Upper lobe of right lung (tissue), 1 donor: ENCODE results near the gene ZNF593. TPM values are rescaled to one million over a fixed set of nuclear protein-coding genes. Genes with fewer than 3 reads are reported as not detected.

Experiments used
- ATAC-seq: fragments of 200-7000 bp; cut with Tn5 transposase; one replicate; pipeline ENCODE4 v1.9.1; 2020; ENCODE audit warnings: mild to moderate bottlenecking, moderate library complexity
- DNase-seq: peaks from one replicate; pipeline ENCODE4 v3.0.0-alpha.2; 2020
- H3K27ac ChIP-seq: fragments of 200-600 bp; one replicate; pipeline ENCODE4 v1.8.0; 2022
- H3K27me3 ChIP-seq: fragments of 200-600 bp; one replicate; pipeline ENCODE4 v1.8.0; 2022; ENCODE audit warnings: mild to moderate bottlenecking
- H3K36me3 ChIP-seq: fragments of 200-600 bp; one replicate; pipeline ENCODE4 v1.8.0; 2022
- H3K4me1 ChIP-seq: fragments of 200-600 bp; one replicate; pipeline ENCODE4 v1.8.0; 2022
- H3K4me3 ChIP-seq: fragments of 200-600 bp; one replicate; pipeline ENCODE4 v1.8.0; 2022; ENCODE audit warnings: mild to moderate bottlenecking
- H3K9me3 ChIP-seq: fragments of 200-600 bp; one replicate; pipeline ENCODE4 v1.8.0; 2022
- intact Hi-C: fragments of 100-400 bp; cut with DNase I; formaldehyde crosslinking; loops from one replicate; pipeline ENCODE4 v1.11.0; 2022
- total RNA-seq: library from RNA; stranded (reverse); fragmentation: NEBNext Ultra II Directional; extraction: Animal tissue kit (Norgen Biotek cat#: 25700); gene quantifications from one replicate; pipeline ENCODE4 v1.2.1, GENCODE V29; 2021
- TF ChIP-seq, protein P1 (sequence below): fragments of 200-600 bp; IDR thresholded peaks from one replicate; pipeline ENCODE4 v1.8.0; 2022; ENCODE audit warnings: antibody characterized with exemption
- donor health status: DM: no; HTN: yes; CAD: no; lungs with severe emphysema.

The ZNF593 gene
- total RNA-seq, 1 donor from 2014 or later, result 22.6 TPM

DNA sequence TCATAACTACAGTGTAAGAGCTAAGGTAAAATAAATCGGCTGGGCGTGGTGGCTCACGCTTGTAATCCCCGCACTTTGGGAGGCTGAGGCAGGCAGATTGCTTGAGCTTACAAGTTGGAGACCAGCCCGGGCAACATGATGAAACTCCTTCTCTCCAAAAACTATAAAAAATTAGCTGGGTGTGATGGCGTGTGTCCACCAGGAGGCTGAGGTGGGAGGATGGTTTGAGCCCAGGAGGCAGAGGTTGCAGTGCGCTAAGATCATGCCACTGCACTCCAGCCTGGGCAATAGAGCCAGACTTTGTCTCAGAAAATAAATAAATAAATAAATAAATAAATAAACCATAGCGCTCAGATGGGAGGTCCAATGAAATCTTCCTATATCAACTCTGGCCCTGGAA is 27.5 kb upstream of the ZNF593 start:
- intact Hi-C loops, result no loop called here
- H3K27me3 ChIP-seq, result no peaks in the 10 kb centered on the region
- no peak overlapping the region for H3K4me3 ChIP-seq
- no peak for ATAC-seq
- H3K9me3 ChIP-seq, result no peaks in the 10 kb centered on the region
- peaks cover 7% of the 10 kb centered on the region for H3K4me1 ChIP-seq
- no peaks in the 10 kb centered on the region for H3K36me3 ChIP-seq
- no peak for DNase-seq
- H3K27ac ChIP-seq, result no peak overlapping the region
- TF ChIP-seq, protein P1, sequence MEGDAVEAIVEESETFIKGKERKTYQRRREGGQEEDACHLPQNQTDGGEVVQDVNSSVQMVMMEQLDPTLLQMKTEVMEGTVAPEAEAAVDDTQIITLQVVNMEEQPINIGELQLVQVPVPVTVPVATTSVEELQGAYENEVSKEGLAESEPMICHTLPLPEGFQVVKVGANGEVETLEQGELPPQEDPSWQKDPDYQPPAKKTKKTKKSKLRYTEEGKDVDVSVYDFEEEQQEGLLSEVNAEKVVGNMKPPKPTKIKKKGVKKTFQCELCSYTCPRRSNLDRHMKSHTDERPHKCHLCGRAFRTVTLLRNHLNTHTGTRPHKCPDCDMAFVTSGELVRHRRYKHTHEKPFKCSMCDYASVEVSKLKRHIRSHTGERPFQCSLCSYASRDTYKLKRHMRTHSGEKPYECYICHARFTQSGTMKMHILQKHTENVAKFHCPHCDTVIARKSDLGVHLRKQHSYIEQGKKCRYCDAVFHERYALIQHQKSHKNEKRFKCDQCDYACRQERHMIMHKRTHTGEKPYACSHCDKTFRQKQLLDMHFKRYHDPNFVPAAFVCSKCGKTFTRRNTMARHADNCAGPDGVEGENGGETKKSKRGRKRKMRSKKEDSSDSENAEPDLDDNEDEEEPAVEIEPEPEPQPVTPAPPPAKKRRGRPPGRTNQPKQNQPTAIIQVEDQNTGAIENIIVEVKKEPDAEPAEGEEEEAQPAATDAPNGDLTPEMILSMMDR, result no peak

DNA sequence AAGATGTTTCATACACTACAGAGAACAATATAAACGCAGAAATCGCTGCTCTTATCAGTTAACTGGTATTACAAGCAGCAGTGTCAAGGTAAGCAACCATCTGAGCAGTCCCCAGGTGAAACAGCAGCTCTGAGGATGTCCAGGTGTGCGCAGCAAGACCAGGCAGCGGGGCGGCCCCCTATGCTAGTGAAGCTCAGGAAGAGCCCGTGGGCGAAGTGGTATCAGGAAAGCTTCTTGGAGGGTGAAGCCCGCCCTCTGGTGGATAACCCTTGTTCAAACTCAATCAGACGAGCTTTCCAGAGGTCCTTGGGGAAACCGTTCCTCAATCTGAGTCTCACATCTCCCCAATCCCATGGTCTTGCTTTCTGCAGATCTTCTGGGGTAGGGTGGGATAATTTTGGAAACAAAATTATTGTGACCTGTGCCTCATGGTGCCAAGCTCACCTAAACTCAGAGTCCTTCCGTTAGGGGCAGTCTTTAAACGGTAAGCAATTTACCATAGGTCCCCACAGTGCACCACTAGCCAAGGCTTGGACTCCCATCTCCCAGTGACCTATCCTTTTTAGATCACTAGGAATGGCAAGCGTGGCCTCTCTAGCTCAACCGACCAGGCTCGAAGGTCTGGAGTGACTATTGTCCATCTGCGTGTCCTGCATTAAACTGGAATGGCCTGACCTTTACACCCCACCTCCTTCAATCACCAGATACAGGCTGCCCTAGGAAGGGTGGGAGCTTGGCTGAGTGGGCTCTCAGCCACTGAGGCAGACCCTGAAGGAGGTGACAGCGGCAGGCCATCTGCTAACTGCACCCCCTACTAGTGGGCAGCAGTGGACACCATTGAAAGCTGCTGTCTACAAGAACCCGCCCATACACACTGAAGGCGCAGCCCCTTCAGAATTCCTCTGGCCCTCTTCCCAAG is 24.4 kb upstream of the ZNF593 start:
- Histone ChIP-seq H3K27me3 (no peaks in the 10 kb centered on the region), H3K9me3 (no peaks in the 10 kb centered on the region), H3K4me3 (no peak overlapping the region), H3K27ac (no peak overlapping the region), H3K4me1 (peaks cover 7% of the 10 kb centered on the region), H3K36me3 (no peaks in the 10 kb centered on the region)
- intact Hi-C loops, result loop anchor here (5.0 kb wide), 1 partner anchor 38 kb away; no protein-coding TSS in a partner anchor
- DNase-seq, result peak; percentile 83
- TF ChIP-seq, protein P1, result peak; percentile 80
- ATAC-seq, result peak; percentile 98

DNA sequence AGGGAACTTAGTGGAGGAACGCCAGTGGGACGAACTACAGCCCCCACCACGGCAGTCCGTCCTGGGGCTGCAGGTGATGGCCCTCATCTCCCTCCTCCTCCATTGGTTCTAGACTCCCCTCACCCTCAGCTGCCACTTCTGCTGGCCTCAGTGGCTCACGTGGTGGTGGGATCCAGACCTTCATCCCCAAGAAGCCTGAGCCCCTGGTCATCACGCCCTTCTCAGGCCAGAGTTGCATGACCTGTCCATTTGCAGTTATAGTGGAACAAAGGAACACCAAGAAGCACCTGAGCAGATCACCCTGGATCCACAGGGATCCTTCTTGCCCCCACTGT is 23.8 kb upstream of the ZNF593 start:
- no peaks in the 10 kb centered on the region for H3K9me3 ChIP-seq
- DNase-seq (no peak), ATAC-seq (no peak)
- no peak overlapping the region for H3K4me3 ChIP-seq
- no peaks in the 10 kb centered on the region for H3K27me3 ChIP-seq
- no peaks in the 10 kb centered on the region for H3K36me3 ChIP-seq
- peaks cover 7% of the 10 kb centered on the region for H3K4me1 ChIP-seq
- intact Hi-C loops, result loop anchor here (5.0 kb wide), 1 partner anchor 39 kb away; no protein-coding TSS in a partner anchor
- no peak overlapping the region for H3K27ac ChIP-seq
- TF ChIP-seq, protein P1, result no peak

DNA sequence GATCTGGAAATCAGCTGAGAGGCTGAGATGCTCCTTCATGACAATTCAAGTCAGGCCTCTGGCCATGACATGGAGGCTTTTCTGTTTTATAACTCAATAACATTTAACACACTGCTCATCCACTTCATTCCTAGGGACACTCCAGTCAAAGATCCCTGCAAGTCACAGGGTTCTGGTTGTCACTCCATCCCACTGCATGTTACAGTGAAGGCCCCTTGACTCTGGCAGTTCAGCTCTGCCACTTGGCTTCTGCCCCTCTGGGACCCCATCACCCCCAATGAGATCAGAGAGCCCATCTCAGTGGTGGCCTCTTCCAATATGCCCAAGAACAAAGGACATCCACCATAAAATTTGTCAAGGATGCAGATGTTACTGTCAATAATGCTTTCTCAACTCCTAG is 20.8 kb upstream of the ZNF593 start:
- Histone ChIP-seq H3K27me3 (no peaks in the 10 kb centered on the region), H3K36me3 (no peaks in the 10 kb centered on the region), H3K27ac (no peak overlapping the region), H3K4me1 (peaks cover 7% of the 10 kb centered on the region), H3K4me3 (no peak overlapping the region), H3K9me3 (no peaks in the 10 kb centered on the region)
- TF ChIP-seq, protein P1, result no peak
- ATAC-seq (no peak), DNase-seq (no peak)
- intact Hi-C loops, result loop anchor here (5.0 kb wide), 1 partner anchor 42 kb away; no protein-coding TSS in a partner anchor

DNA sequence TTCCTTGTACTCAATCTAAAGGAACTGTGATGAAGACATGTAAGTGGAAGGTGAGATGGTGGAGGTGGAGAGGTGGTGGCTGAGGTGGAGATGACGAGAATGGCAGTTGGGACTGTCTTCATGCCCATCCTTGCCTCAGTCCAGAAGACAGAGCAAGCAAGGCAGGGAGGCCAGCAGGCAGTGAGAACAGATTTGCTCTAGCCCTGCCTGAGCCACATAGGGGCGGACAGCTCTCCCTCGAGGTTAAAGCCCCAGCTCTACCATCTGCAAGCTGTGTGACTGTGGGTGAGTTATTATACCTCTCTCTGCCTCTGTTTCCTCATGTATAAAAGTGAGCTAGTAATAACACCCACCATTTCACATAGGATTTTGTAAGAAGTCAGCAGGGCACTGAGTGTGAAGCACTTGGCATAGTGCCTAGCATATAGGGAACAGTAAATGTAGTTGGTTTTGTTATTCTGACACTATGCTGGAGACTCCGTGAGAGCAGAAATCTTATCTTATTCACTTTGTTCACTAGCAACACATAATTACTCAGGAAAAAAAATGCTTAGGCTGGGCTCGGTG is 15.7 kb upstream of the ZNF593 start:
- Histone ChIP-seq H3K4me3 (no peak overlapping the region), H3K4me1 (no peaks in the 10 kb centered on the region), H3K36me3 (no peaks in the 10 kb centered on the region), H3K27me3 (peaks cover 11% of the 10 kb centered on the region), H3K27ac (no peak overlapping the region), H3K9me3 (no peaks in the 10 kb centered on the region)
- ATAC-seq, result peak; percentile 20
- DNase-seq, result no peak
- TF ChIP-seq, protein P1, result no peak
- intact Hi-C loops, result no loop called here
